ENCODE data around the gene PRCD.

DNA sequence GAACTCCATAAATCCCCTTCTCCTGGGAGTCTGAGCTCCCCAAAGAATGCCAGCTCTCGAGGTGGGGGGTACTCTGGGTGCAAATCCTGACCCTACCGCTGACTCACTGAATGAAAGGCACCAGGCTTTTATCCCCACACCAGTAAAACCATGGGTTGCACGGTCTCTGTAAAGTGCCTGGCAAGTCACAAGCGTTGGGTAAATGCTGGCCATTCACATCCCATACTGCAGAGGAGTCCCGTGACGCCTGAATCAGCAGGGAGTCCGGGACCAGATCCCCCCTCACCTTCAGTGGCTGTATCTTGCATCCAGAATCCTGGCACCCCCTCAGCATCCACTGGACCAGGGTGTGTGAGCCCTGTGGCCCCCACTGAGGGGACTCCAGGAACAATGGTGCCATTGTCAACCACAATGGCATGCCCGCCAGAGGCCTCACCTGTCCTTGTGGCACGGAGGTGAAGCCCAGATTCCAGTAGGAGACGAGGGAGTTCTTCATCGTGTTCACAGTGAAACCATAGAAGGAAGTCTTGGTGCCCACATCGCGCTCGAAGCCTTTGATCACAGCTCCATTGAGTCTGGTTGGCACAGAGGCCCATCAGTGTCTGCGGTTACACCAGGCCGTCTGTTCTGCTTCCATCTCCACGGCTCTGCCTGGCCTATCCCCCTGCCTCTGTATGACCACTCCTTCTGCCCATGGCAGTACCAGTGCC lies 32.5 kb downstream of the PRCD start:
- TF ChIP-seq EZH2 (IDR thresholded peaks at IDR 0.05; ENCODE audit: borderline replicate concordance, insufficient read depth, low read length, poor library complexity, severe bottlenecking) (no peak), POLR2AphosphoS5 (IDR thresholded peaks at IDR 0.05) (no peak), EP300 (conservative IDR thresholded peaks at IDR 0.05; ENCODE audit: poor library complexity, severe bottlenecking) (no peak), RAD21 (conservative IDR thresholded peaks at IDR 0.05) (no peak), TAF1 (IDR thresholded peaks at IDR 0.05; ENCODE audit: low read depth) (no peak), MXI1 (conservative IDR thresholded peaks at IDR 0.05; ENCODE audit: poor library complexity, severe bottlenecking) (no peak), SMC3 (conservative IDR thresholded peaks at IDR 0.05; ENCODE audit: poor library complexity) (no peak)
- TF ChIP-seq, protein P1, sequence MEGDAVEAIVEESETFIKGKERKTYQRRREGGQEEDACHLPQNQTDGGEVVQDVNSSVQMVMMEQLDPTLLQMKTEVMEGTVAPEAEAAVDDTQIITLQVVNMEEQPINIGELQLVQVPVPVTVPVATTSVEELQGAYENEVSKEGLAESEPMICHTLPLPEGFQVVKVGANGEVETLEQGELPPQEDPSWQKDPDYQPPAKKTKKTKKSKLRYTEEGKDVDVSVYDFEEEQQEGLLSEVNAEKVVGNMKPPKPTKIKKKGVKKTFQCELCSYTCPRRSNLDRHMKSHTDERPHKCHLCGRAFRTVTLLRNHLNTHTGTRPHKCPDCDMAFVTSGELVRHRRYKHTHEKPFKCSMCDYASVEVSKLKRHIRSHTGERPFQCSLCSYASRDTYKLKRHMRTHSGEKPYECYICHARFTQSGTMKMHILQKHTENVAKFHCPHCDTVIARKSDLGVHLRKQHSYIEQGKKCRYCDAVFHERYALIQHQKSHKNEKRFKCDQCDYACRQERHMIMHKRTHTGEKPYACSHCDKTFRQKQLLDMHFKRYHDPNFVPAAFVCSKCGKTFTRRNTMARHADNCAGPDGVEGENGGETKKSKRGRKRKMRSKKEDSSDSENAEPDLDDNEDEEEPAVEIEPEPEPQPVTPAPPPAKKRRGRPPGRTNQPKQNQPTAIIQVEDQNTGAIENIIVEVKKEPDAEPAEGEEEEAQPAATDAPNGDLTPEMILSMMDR (IDR thresholded peaks at IDR 0.05; ENCODE audit: poor library complexity, severe bottlenecking) = no peak
- TF ChIP-seq, protein P2, sequence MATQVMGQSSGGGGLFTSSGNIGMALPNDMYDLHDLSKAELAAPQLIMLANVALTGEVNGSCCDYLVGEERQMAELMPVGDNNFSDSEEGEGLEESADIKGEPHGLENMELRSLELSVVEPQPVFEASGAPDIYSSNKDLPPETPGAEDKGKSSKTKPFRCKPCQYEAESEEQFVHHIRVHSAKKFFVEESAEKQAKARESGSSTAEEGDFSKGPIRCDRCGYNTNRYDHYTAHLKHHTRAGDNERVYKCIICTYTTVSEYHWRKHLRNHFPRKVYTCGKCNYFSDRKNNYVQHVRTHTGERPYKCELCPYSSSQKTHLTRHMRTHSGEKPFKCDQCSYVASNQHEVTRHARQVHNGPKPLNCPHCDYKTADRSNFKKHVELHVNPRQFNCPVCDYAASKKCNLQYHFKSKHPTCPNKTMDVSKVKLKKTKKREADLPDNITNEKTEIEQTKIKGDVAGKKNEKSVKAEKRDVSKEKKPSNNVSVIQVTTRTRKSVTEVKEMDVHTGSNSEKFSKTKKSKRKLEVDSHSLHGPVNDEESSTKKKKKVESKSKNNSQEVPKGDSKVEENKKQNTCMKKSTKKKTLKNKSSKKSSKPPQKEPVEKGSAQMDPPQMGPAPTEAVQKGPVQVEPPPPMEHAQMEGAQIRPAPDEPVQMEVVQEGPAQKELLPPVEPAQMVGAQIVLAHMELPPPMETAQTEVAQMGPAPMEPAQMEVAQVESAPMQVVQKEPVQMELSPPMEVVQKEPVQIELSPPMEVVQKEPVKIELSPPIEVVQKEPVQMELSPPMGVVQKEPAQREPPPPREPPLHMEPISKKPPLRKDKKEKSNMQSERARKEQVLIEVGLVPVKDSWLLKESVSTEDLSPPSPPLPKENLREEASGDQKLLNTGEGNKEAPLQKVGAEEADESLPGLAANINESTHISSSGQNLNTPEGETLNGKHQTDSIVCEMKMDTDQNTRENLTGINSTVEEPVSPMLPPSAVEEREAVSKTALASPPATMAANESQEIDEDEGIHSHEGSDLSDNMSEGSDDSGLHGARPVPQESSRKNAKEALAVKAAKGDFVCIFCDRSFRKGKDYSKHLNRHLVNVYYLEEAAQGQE (IDR thresholded peaks at IDR 0.05; ENCODE audit: borderline replicate concordance) = no peak
